Muscle layer of duodenum (tissue), 2 donors: ENCODE data around the gene USP15.
"Not testable (repeated sequence)": the region's sequence is repeated elsewhere in the genome, so short reads cannot be mapped to it uniquely, and the experiment has no call there.

ENCODE experiments used
- H3K27ac ChIP-seq: one replicate; pipeline ENCODE4 v1.7.0; 2013; ENCODE audit warnings: mild to moderate bottlenecking, low read length
- H3K27me3 ChIP-seq: one replicate; pipeline ENCODE4 v1.7.0; 2013; ENCODE audit warnings: low read depth, mild to moderate bottlenecking, control low read depth, low read length
- H3K36me3 ChIP-seq, 2 donors: one replicate each; pipeline ENCODE4 v1.7.0; 2013; ENCODE audit warnings: low read length in 2 of 2, control low read depth in 1 of 2, mild to moderate bottlenecking in 1 of 2; ENCODE audit not compliant: insufficient read depth in 2 of 2, control insufficient read depth in 1 of 2
- H3K4me1 ChIP-seq, 2 donors: one replicate each; pipeline ENCODE4 v1.7.0; 2013; ENCODE audit warnings: low read length in 2 of 2, mild to moderate bottlenecking in 2 of 2, control low read depth in 1 of 2, moderate library complexity in 1 of 2; ENCODE audit not compliant: insufficient read depth in 2 of 2, control insufficient read depth in 1 of 2
- H3K4me3 ChIP-seq, 2 donors: one replicate each; pipeline ENCODE4 v1.7.0; 2013; ENCODE audit warnings: low read length in 2 of 2, low read depth in 1 of 2, mild to moderate bottlenecking in 1 of 2
- H3K9me3 ChIP-seq, 2 donors: one replicate each; pipeline ENCODE4 v1.7.0; 2013; ENCODE audit warnings: low read length in 2 of 2, control low read depth in 1 of 2, mild to moderate bottlenecking in 1 of 2; ENCODE audit not compliant: control insufficient read depth in 1 of 2
- donor health status: healthy.

USP15 gene

DNA sequence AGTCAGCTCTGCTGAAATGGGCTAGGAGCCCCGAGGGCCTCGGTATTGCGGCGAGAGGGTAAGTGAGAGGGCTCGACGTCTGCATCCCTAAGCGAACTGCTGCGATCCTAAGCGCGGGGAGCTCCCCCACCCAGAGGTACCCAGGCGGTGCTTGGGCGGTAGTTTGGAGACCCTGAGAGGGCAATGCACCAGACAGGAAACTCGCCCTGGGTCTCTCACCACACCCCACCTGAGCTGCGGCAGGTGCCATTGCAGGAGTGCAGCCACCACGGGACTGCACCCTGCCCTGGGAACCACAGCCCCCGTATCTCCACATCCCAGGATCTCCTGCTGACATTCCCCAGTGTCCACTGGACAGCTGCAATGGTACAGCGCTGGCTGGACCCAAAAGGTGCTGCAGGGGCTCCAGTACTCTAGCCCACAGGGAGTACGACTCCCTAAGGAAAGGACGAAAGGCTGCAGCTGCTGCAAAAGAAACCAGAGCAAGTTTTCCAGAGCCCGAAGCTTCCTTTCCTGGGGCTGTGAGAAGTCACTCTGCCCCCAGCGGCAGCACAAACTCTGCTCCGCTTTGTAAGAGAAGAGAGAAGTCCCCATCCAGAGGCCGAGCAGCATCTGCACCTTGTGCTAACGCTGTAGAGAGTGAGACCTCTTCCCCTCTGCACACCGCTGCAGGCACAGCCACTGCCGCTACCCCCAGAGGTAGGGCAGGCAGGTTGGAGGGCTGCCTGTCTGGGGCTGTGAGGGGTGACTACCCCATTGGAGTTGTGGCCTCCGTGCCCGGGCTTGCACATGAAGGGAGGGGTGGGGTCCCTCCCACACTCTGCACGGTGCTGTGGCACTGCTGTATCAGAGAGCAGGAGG is 175.3 kb downstream of the USP15 start:
- Histone ChIP-seq H3K4me3 (peak overlapping the region; percentile 77 to 81), H3K27ac (no peak overlapping the region), H3K36me3 (no peaks in the 10 kb centered on the region), H3K9me3 (no peaks in the 10 kb centered on the region), H3K27me3 (no peaks in the 10 kb centered on the region), H3K4me1 (peaks cover 0 to 9% of the 10 kb centered on the region in 2 donors)

GRCh38 chr12:62436164-62436503 is 175.9 kb downstream of the USP15 start:
- Histone ChIP-seq H3K27ac (no peak overlapping the region), H3K36me3 (no peaks in the 10 kb centered on the region), H3K4me3 (peak overlapping the region in 1 of 2 donors; percentile 81), H3K27me3 (no peaks in the 10 kb centered on the region), H3K4me1 (peaks cover 0 to 9% of the 10 kb centered on the region in 2 donors), H3K9me3 (peaks cover 0 to 5% of the 10 kb centered on the region in 2 donors)

GRCh38 chr12:62438098-62438692 is 178.0 kb downstream of the USP15 start:
- Histone ChIP-seq H3K36me3 (no peaks in the 10 kb centered on the region), H3K27ac (no peak overlapping the region), H3K4me1 (peaks cover 0 to 9% of the 10 kb centered on the region in 2 donors), H3K27me3 (no peaks in the 10 kb centered on the region), H3K4me3 (no peak overlapping the region), H3K9me3 (peaks cover 0 to 13% of the 10 kb centered on the region in 2 donors)

- H3K4me1 ChIP-seq, result no peaks in the 10 kb centered on the region
- no peaks in the 10 kb centered on the region for H3K36me3 ChIP-seq
- no peaks in the 10 kb centered on the region for H3K27me3 ChIP-seq
- H3K4me3 ChIP-seq, result no peak overlapping the region
- peaks cover 0 to 6% of the 10 kb centered on the region in 2 donors for H3K9me3 ChIP-seq
- no peak overlapping the region for H3K27ac ChIP-seq
Measured at GRCh38 chr12:62446754-62447452, 186.7 kb downstream of the USP15 start.

DNA sequence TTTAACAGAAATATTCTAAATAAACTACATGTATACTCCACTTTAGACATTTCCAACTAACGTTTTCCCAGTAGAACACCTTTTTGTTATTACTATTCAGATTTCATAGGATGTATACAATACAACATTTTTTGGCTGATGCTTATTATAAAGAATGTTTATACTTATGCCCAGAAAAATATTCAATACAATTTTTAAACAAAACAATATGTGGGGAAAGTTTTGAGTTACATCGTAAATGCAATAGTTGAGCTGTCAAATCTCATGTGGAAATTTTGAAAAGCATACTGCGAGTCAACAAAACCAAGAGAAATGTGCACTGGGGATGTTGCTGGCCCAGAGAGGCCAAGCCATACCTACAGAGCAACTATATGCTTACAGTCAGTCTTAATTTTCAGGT is 188.2 kb downstream of the USP15 start:
- Histone ChIP-seq H3K4me1 (no peaks in the 10 kb centered on the region), H3K9me3 (peaks cover 0 to 3% of the 10 kb centered on the region in 2 donors), H3K4me3 (no peak overlapping the region), H3K27ac (no peak overlapping the region), H3K36me3 (no peaks in the 10 kb centered on the region), H3K27me3 (no peaks in the 10 kb centered on the region)

DNA sequence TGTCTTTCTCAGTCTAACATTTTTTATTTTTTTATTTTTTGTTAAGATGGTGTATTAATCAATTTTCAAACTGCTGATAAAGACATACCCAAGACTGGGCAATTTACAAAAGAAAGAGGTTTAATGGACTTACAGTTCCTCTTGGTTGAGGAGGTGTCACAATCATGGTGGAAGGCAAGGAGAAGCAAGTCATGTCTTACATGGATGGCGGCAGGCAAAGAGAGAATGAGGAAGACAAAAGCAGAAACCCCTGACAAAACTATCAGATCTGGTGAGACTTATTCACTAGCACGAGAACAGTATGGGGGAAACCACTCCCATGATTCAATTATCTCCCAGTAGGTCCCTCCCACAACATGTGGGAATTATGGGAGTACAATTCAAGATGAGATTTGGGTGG is 195.2 kb downstream of the USP15 start:
- not testable (repeated sequence) for H3K36me3 ChIP-seq, H3K4me3 ChIP-seq, H3K4me1 ChIP-seq, H3K27me3 ChIP-seq, H3K9me3 ChIP-seq, H3K27ac ChIP-seq

GRCh38 chr12:62458626-62459025 is 198.4 kb downstream of the USP15 start:
- no peaks in the 10 kb centered on the region for H3K9me3 ChIP-seq
- H3K27ac ChIP-seq, result no peak overlapping the region
- H3K4me3 ChIP-seq, result no peak overlapping the region
- H3K36me3 ChIP-seq, result no peaks in the 10 kb centered on the region
- H3K4me1 ChIP-seq, result no peaks in the 10 kb centered on the region
- H3K27me3 ChIP-seq, result no peaks in the 10 kb centered on the region

DNA sequence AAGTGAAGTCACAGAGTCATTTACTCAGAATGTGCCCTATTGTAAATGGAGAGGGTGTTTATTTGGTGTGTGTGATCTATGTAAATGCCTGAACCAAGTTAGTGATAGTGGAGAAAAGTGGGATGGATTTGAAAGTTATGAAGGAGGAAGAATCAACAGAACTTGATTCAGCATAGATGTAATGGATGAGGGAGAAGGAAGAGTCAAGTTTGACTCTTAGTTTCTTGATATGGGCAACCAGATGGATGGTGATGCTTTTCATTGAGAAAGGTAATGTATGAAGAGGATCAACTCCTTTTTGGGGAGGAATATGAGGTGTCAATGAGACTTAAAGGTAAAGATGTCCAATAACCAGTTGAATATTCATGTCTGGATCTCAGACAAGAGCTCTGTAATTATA is 199.8 kb downstream of the USP15 start:
- Histone ChIP-seq H3K4me1 (no peaks in the 10 kb centered on the region), H3K27me3 (no peaks in the 10 kb centered on the region), H3K36me3 (no peaks in the 10 kb centered on the region), H3K4me3 (no peak overlapping the region), H3K27ac (no peak overlapping the region), H3K9me3 (no peaks in the 10 kb centered on the region)

DNA sequence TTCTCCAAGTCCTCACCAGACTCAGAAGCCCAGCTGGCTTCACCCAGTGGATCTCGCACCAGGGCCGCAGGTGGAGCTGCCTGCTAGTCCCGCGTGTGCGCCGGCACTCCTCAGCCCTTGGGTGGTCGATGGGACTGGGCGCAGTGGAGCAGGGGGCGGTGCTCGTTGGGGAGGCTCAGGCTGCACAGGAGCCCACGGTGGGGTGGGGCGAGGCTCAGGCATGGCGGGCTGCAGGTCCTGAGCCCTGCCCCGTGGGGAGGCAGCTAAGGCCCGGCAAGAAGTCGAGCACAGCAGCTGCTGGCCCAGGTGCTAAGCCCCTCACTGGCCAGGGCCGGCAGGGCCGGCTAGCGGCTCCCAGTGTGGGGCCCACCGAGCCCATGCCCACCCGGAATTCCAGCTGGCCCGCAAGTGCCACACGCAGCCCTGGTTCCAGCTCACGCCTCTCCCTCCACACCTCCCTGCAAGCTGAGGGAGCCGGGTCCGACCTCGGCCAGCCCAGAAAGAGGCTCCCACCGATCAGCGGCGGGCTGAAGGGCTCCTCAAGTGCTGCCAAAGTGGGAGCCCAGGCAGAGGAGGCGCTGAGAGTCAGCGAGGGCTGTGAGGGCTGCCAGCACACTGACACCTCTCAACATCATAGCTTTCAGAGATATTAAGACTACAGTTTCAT is 201.1 kb downstream of the USP15 start:
- not testable (repeated sequence) for H3K27me3 ChIP-seq, H3K36me3 ChIP-seq, H3K9me3 ChIP-seq, H3K27ac ChIP-seq, H3K4me1 ChIP-seq, H3K4me3 ChIP-seq

DNA sequence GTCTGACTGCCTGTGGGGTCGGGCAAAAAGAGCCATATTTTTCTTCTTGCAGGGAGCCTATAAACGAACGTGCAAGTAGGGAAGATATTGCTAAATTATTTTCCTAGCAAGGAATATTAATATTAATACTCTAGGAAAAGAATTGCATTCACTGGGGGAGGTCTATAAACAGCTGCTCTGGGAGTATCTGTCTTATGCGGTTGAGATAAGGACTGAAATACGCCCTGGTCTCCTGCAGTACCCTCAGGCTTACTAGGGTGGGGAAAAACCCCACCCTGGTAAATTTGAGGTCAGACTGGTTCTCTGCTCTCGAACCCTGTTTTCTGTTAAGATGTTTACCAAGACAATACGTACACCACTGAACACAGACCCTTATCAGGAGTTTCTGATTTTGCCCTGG is 203.0 kb downstream of the USP15 start:
- not testable (repeated sequence) for H3K36me3 ChIP-seq, H3K27me3 ChIP-seq, H3K27ac ChIP-seq, H3K4me1 ChIP-seq, H3K4me3 ChIP-seq, H3K9me3 ChIP-seq
